ENCODE data around the gene PPP6R2.
"Not testable (repeated sequence)": the region's sequence is repeated elsewhere in the genome, so short reads cannot be mapped to it uniquely, and the experiment has no call there.

The PPP6R2 gene

GRCh38 chr22:50318698-50319411 lies 24.3 kb upstream of the PPP6R2 start:
- no peak for DNase-seq

- DNase-seq, result no peak
Measured at GRCh38 chr22:50319503-50319951, 23.6 kb upstream of the PPP6R2 start.

- DNase-seq, result no peak
Measured at GRCh38 chr22:50320116-50320515, 23.0 kb upstream of the PPP6R2 start.

- no peak for DNase-seq
Measured at GRCh38 chr22:50320671-50321325, 22.3 kb upstream of the PPP6R2 start.

GRCh38 chr22:50322382-50323104 lies 20.6 kb upstream of the PPP6R2 start:
- DNase-seq, result not testable (repeated sequence)

- no peak for DNase-seq
Measured at GRCh38 chr22:50323900-50324299, 19.2 kb upstream of the PPP6R2 start.

GRCh38 chr22:50325444-50326224 lies 17.5 kb upstream of the PPP6R2 start:
- no peak for DNase-seq

GRCh38 chr22:50326225-50326955 lies 16.7 kb upstream of the PPP6R2 start:
- DNase-seq, result no peak

- DNase-seq, result peak; percentile 77
Measured at GRCh38 chr22:50326956-50327710, 16.0 kb upstream of the PPP6R2 start, which contains the start of gene DENND6B. Gene DENND6B, minus strand, starts transcription at chr22:50327012. Its CDS starts 24 bp downstream, at chr22:50326988.

GRCh38 chr22:50327711-50328019 lies 15.5 kb upstream of the PPP6R2 start:
- DNase-seq, result no peak

- no peak for DNase-seq
Measured at GRCh38 chr22:50329236-50329635, 13.9 kb upstream of the PPP6R2 start.

- DNase-seq, result not testable (repeated sequence)
Measured at GRCh38 chr22:50334433-50334832, 8.7 kb upstream of the PPP6R2 start.

GRCh38 chr22:50337262-50338041 lies 5.7 kb upstream of the PPP6R2 start:
- DNase-seq, result no peak

GRCh38 chr22:50338042-50338573 lies 5.0 kb upstream of the PPP6R2 start:
- no peak for DNase-seq

GRCh38 chr22:50338860-50339462 lies 4.2 kb upstream of the PPP6R2 start:
- DNase-seq, result no peak

- DNase-seq, result no peak
Measured at GRCh38 chr22:50339945-50340879, 2.9 kb upstream of the PPP6R2 start.

- DNase-seq, result peak; percentile 84
Measured at GRCh38 chr22:50341977-50342650, 1.0 kb upstream of the PPP6R2 start.

GRCh38 chr22:50343541-50343935 lies 411 bp downstream of the PPP6R2 start:
- no peak for DNase-seq
